ENCODE data around the gene GINS3. TPM values are rescaled to one million over a fixed set of nuclear protein-coding genes. Genes with fewer than 3 reads are reported as not detected.

The GINS3 gene
- total and polyA plus RNA-seq, 10 donors, result 3.3 to 9.4 (median 6.5) TPM

DNA sequence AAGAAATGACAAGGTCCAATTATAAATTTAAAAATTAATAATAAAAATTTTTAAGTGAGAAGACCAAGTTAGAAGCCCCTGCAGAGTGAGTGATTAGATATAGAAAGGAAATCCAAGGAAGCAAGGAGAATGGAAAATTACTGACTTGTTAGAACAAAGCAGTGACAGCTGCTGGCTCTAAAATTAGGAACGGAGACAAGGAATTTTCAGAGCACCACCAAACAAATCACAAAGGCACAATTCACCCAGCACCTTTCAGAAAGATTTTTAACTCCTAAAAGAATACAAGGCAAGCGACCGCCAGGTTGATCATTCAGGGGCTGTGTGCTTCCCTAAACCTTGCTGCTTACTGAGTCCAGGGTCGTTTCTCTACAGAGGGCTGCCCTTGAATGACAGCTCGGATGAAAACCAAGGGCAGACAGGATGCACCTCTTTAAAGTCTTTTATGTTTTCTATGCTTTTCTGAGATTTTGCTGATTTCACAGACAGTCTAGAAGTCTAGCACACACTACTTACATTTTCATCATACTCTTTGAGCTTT, 45.4 kb upstream of the GINS3 start:
- no peaks in the 10 kb centered on the region for H3K36me3 ChIP-seq
- DNase-seq, result no peak
- intact Hi-C loops (cut with DNase I; ENCODE audit: low total_unique reads), result no loop called here
- no peak overlapping the region for H3K4me3 ChIP-seq
- peaks cover 0 to 6% (median 0%) of the 10 kb centered on the region in 6 donors for H3K4me1 ChIP-seq
- 53 to 65% (median 58%) methylated on average over 5 of the region's 5 CpGs for WGBS, 5 donors
- no peak overlapping the region for H3K27ac ChIP-seq
- no peak for TF ChIP-seq POLR2AphosphoS5 (IDR thresholded peaks at IDR 0.05)
- no peak for TF ChIP-seq CTCF (IDR thresholded peaks at IDR 0.05 in 8 of 11, conservative IDR thresholded peaks at IDR 0.05 in 3 of 11)
- TF ChIP-seq POLR2A (IDR thresholded peaks at IDR 0.05), result no peak
- peaks cover 0 to 14% (median 0%) of the 10 kb centered on the region in 7 donors for H3K27me3 ChIP-seq (replicated peaks in 1 of 7)
- peaks cover 0 to 3% (median 0%) of the 10 kb centered on the region in 8 donors for H3K9me3 ChIP-seq

- TF ChIP-seq CTCF (IDR thresholded peaks at IDR 0.05 in 8 of 11, conservative IDR thresholded peaks at IDR 0.05 in 3 of 11), result no peak
- no peak for TF ChIP-seq POLR2A (IDR thresholded peaks at IDR 0.05)
- no peak for TF ChIP-seq POLR2AphosphoS5 (IDR thresholded peaks at IDR 0.05)
- WGBS, 5 donors, result 21 to 52% (median 42%) methylated on average over 3 of the region's 3 CpGs
- intact Hi-C loops (cut with DNase I; ENCODE audit: low total_unique reads), result no loop called here
- no peak for DNase-seq
- Histone ChIP-seq H3K9me3 (peaks cover 0 to 14% (median 8%) of the 10 kb centered on the region in 8 donors), H3K27ac (no peak overlapping the region), H3K27me3 (replicated peaks in 1 of 7) (peaks cover 0 to 14% (median 0%) of the 10 kb centered on the region in 7 donors), H3K4me1 (peaks cover 0 to 6% (median 0%) of the 10 kb centered on the region in 6 donors), H3K36me3 (no peaks in the 10 kb centered on the region), H3K4me3 (no peak overlapping the region)
These were observed 43.3 kb upstream of the GINS3 start for GRCh38 chr16:58348986-58349385.

GRCh38 chr16:58352690-58353089, 39.6 kb upstream of the GINS3 start:
- TF ChIP-seq CTCF (IDR thresholded peaks at IDR 0.05 in 8 of 11, conservative IDR thresholded peaks at IDR 0.05 in 3 of 11) (no peak), POLR2A (IDR thresholded peaks at IDR 0.05) (no peak), POLR2AphosphoS5 (IDR thresholded peaks at IDR 0.05) (no peak)
- intact Hi-C loops (cut with DNase I; ENCODE audit: low total_unique reads), result no loop called here
- WGBS, 5 donors, result 69 to 89% (median 77%) methylated on average over 8 of the region's 8 CpGs

GRCh38 chr16:58360041-58360634, 32.1 kb upstream of the GINS3 start:
- Histone ChIP-seq H3K27ac (no peak overlapping the region), H3K4me3 (no peak overlapping the region), H3K27me3 (replicated peaks in 1 of 7) (peaks cover 0 to 3% (median 0%) of the 10 kb centered on the region in 7 donors), H3K4me1 (no peaks in the 10 kb centered on the region), H3K9me3 (peaks cover 0 to 35% (median 27%) of the 10 kb centered on the region in 8 donors), H3K36me3 (no peaks in the 10 kb centered on the region)
- no peak for DNase-seq
- intact Hi-C loops (cut with DNase I; ENCODE audit: low total_unique reads), result no loop called here
- TF ChIP-seq CTCF (IDR thresholded peaks at IDR 0.05 in 8 of 11, conservative IDR thresholded peaks at IDR 0.05 in 3 of 11) (no peak), POLR2AphosphoS5 (IDR thresholded peaks at IDR 0.05) (no peak), POLR2A (IDR thresholded peaks at IDR 0.05) (no peak)

More at GRCh38 chr16:58352690-58353089, 39.6 kb upstream of the GINS3 start:
- Histone ChIP-seq H3K9me3 (peaks cover 0 to 14% (median 8%) of the 10 kb centered on the region in 8 donors), H3K36me3 (no peaks in the 10 kb centered on the region), H3K27me3 (replicated peaks in 1 of 7) (peaks cover 0 to 5% (median 0%) of the 10 kb centered on the region in 7 donors), H3K4me1 (no peaks in the 10 kb centered on the region), H3K27ac (no peak overlapping the region), H3K4me3 (no peak overlapping the region)
- no peak for DNase-seq

Data from spleen (tissue), 11 donors.